ENCODE data around the gene IFT27.

Gene IFT27

DNA sequence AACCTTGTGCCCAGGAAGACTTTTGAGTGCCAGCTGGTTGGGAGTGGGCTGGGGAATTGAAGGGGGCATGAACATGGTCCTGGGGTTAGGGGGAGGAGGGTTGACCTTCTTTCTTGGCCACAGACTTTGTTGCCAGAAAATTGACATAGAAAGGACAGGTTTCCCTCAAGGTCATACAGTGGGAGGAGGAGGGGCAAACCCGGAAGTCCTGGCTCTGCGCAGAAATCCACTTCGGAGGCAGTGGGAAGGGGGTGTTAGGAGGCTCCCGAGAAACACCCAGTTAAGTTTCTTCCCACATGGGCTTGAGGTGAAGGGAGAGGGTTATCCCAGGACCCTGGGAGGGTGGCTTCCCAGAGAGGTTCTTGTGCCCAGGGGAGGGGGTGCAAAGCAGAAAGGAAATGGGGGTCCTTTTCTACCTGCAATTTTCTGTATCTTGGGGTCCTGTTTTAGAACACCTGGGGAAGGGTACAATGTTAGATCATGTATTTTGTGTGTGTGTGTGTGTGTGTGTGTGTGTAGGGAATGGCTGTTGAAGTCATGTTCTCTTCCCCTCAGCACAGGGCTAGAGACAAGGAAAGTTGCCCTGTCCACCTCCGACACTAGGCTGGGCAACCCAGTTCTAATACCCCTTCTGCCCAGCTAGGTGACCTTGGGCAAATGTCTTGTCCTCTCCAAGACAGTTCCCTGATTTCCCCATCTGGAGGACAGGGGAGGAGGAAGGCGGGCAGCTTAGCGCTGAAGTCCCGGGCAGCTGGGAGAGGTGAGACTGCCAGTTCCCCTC lies 39.8 kb upstream of the IFT27 start:
- peaks cover 32% of the 10 kb centered on the region for H3K27me3 ChIP-seq (ENCODE audit: control insufficient read depth, low read length)
- H3K9me3 ChIP-seq (ENCODE audit: control insufficient read depth, insufficient read depth, low read length) = no peaks in the 10 kb centered on the region
- H3K27ac ChIP-seq (ENCODE audit: low read depth, low read length) = no peak overlapping the region
- H3K4me1 ChIP-seq (ENCODE audit: control insufficient read depth, low read length) = no peaks in the 10 kb centered on the region
- no peak overlapping the region for H3K4me2 ChIP-seq (ENCODE audit: low read length)
- H3K36me3 ChIP-seq (ENCODE audit: control insufficient read depth, low read length) = no peaks in the 10 kb centered on the region
- H3F3A ChIP-seq (ENCODE audit: control insufficient read depth, insufficient read depth) = no peaks in the 10 kb centered on the region
- no peaks in the 10 kb centered on the region for H3K79me2 ChIP-seq (ENCODE audit: control insufficient read depth, low read length)
- no peaks in the 10 kb centered on the region for H4K20me1 ChIP-seq (ENCODE audit: control insufficient read depth, insufficient read depth, low read depth, low read length)
- TF ChIP-seq EZH2phosphoT487 (IDR thresholded peaks at IDR 0.05; ENCODE audit: borderline replicate concordance, low read length) = no peak
- TF ChIP-seq, protein P1, sequence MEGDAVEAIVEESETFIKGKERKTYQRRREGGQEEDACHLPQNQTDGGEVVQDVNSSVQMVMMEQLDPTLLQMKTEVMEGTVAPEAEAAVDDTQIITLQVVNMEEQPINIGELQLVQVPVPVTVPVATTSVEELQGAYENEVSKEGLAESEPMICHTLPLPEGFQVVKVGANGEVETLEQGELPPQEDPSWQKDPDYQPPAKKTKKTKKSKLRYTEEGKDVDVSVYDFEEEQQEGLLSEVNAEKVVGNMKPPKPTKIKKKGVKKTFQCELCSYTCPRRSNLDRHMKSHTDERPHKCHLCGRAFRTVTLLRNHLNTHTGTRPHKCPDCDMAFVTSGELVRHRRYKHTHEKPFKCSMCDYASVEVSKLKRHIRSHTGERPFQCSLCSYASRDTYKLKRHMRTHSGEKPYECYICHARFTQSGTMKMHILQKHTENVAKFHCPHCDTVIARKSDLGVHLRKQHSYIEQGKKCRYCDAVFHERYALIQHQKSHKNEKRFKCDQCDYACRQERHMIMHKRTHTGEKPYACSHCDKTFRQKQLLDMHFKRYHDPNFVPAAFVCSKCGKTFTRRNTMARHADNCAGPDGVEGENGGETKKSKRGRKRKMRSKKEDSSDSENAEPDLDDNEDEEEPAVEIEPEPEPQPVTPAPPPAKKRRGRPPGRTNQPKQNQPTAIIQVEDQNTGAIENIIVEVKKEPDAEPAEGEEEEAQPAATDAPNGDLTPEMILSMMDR (IDR thresholded peaks at IDR 0.05; ENCODE audit: low read depth, low read length, poor library complexity, severe bottlenecking) = no peak
- no peak overlapping the region for H3K4me3 ChIP-seq (ENCODE audit: low read length)
- H3K9me2 ChIP-seq (replicated peaks; ENCODE audit: control insufficient read depth, low read length) = no peaks in the 10 kb centered on the region

DNA sequence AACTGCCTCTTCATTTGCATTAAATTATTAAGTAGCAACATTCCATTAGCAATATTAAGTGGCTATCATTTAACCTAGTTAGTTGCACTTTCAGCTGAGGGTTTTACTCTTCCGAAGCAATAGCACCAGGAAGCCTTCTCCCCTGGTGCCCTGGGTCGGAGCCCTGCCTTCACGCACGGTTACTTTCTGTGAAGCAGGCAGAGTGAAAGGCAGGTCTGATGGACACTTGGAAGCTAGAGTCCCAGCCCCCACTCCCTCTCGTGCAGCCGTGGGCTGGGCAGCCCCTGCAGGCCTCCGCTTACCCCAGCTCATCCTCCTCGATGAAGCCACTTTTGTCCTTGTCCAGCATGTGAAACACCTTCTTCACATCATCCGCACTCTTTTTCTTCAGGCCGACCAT lies 38.9 kb upstream of the IFT27 start:
- Histone ChIP-seq H3K27me3 (ENCODE audit: control insufficient read depth, low read length) (peaks cover 36% of the 10 kb centered on the region), H4K20me1 (ENCODE audit: control insufficient read depth, insufficient read depth, low read depth, low read length) (no peaks in the 10 kb centered on the region), H3K9me2 (replicated peaks; ENCODE audit: control insufficient read depth, low read length) (no peaks in the 10 kb centered on the region), H3K4me2 (ENCODE audit: low read length) (no peak overlapping the region), H3K4me3 (ENCODE audit: low read length) (no peak overlapping the region), H3K27ac (ENCODE audit: low read depth, low read length) (no peak overlapping the region), H3K4me1 (ENCODE audit: control insufficient read depth, low read length) (no peaks in the 10 kb centered on the region), H3K9me3 (ENCODE audit: control insufficient read depth, insufficient read depth, low read length) (no peaks in the 10 kb centered on the region), H3K79me2 (ENCODE audit: control insufficient read depth, low read length) (no peaks in the 10 kb centered on the region), H3K36me3 (ENCODE audit: control insufficient read depth, low read length) (no peaks in the 10 kb centered on the region), H3F3A (ENCODE audit: control insufficient read depth, insufficient read depth) (no peaks in the 10 kb centered on the region)
- TF ChIP-seq, protein P1 (IDR thresholded peaks at IDR 0.05; ENCODE audit: low read depth, low read length, poor library complexity, severe bottlenecking) = no peak
- no peak for TF ChIP-seq EZH2phosphoT487 (IDR thresholded peaks at IDR 0.05; ENCODE audit: borderline replicate concordance, low read length)

DNA sequence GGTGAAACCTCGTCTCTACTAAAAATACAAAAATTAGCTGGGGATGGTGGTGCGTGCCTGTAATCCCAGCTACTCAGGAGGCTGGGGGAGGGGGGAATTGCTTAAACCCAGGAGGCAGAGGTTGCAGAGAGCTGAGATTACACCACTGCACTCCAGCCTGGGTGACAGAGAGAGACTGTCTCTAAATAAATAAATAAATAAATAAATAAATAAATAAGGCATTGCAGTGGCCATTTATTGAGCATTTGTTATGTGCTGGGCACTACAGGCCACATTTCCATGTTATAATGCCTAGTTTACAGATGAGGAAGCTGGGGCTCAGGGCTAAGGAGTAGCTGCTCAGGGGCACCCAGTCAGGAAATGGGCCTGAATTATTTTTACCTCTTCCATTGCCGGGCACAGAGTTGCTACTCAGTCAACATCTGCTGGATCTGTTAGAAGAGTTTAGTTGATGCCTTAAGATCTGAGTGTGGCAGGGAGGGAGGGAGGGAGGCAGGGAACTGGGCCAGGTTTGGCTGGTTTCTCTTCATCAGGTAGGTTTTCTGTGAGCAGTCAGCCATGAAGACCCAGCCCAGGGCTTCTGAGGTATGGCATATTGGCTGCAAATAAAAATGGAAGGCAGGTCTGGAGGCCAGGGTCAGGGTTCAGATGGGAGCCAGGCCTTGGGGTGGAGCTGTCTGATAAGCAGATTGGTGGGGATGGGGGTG lies 35.3 kb upstream of the IFT27 start:
- Histone ChIP-seq H3K4me1 (ENCODE audit: control insufficient read depth, low read length) (no peaks in the 10 kb centered on the region), H3K79me2 (ENCODE audit: control insufficient read depth, low read length) (no peaks in the 10 kb centered on the region), H3F3A (ENCODE audit: control insufficient read depth, insufficient read depth) (no peaks in the 10 kb centered on the region), H3K27me3 (ENCODE audit: control insufficient read depth, low read length) (peaks cover 30% of the 10 kb centered on the region), H3K36me3 (ENCODE audit: control insufficient read depth, low read length) (no peaks in the 10 kb centered on the region), H3K9me2 (replicated peaks; ENCODE audit: control insufficient read depth, low read length) (no peaks in the 10 kb centered on the region), H4K20me1 (ENCODE audit: control insufficient read depth, insufficient read depth, low read depth, low read length) (no peaks in the 10 kb centered on the region), H3K4me3 (ENCODE audit: low read length) (no peak overlapping the region), H3K27ac (ENCODE audit: low read depth, low read length) (no peak overlapping the region), H3K9me3 (ENCODE audit: control insufficient read depth, insufficient read depth, low read length) (no peaks in the 10 kb centered on the region), H3K4me2 (ENCODE audit: low read length) (no peak overlapping the region)
- TF ChIP-seq, protein P1 (IDR thresholded peaks at IDR 0.05; ENCODE audit: low read depth, low read length, poor library complexity, severe bottlenecking) = no peak
- no peak for TF ChIP-seq EZH2phosphoT487 (IDR thresholded peaks at IDR 0.05; ENCODE audit: borderline replicate concordance, low read length)

Measured in DOHH2 (cell line).